Right lung (tissue), 5 donors: ENCODE measurements around the gene SOX13. TPM values are rescaled to one million over a fixed set of nuclear protein-coding genes. Genes with fewer than 3 reads are reported as not detected.

Experiments used
- DNase-seq, 2 donors: peaks; one replicate each; pipeline ENCODE4 v3.0.0-alpha.2; 2013
- polyA plus RNA-seq, 5 donors: library from polyadenylated mRNA; unstranded; fragments of 120-200 nt; gene quantifications; one replicate each; pipeline versions ENCODE4 v1.2.1 to v1.2.3, GENCODE V29; 2013; ENCODE audit warnings: inconsistent platforms in 1 of 5, low replicate concordance in 1 of 5; ENCODE audit not compliant: insufficient read length in 5 of 5, insufficient read depth in 1 of 5

The SOX13 gene
- polyA plus RNA-seq, 5 donors = 41.0 to 58.0 (median 51.8) TPM

DNA sequence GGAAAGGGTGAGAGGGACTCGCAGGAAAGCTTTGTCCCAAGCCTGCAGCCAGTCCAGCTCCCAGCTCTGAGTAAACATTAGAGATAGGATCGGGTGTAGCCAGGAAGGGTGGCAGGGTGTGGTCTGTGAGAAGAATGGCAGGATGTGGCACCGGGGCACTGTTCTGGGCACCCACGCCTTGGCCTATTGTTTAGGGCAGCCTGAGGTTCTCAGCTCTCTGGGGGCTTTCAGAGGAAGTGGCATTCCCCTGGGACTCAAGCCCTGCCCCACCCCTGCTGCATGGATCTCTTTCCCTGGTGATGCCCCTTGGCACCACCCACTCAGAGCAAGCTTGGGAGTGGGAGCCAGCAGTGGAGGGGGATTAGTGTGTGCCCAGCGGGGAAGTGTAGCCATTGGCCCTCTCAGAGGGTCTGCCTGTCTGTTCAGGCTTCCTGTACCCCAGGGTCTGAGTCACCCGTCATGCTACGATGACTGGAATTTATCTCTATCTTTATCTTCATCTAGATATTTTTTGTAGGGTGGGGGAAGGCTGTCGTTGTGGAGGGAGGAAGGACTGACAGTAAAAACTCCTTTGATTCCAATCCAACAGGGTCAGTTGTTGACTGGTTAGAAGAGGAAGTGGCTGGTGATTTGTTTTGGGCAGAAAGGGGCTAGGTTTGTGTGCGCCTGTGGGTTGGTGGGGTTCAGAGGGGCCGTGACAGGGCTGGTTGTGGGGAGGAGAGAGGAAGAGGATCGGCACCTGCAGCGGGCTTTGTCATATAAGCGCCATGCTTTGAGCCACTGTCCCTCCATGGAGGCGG is 31.6 kb downstream of the SOX13 start:
- no peak for DNase-seq

DNA sequence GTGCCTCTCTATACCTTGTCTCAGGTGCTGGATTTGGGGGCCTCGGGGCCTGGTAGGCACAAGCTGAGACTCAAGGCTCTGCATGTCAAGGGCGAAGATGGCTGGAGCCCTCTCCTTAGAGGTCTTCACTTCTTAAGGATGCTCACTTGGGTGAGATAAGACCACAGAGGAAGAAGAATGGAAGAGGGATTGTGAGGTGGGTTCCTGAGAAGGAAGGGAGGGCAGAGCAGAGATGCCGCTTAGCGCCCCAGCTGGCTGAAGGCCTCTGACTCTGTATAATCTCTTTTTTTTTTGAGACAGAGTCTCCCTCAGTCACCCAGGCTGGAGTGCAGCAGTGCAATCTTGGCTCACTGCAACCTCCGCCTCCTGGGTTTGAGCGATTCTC is 32.2 kb downstream of the SOX13 start:
- DNase-seq = no peak

DNA sequence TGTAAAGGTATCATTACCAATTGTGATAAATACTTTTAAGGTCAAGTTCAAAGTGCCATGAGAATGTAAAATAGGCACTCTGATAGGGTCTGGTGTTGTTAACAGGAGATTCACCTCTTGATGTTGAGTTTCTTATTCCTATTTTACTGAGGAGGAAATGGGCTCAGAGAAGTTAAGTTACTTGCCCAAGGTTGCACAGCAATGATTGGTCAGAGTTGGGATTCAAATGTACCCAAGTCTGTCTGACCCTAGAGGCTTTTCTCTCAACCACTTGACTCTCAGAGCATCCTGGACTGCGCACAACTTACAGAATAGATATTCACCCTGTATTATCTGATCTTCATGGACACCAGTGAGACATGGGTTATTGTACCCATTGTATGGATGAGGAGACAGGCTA is 33.9 kb downstream of the SOX13 start:
- no peak for DNase-seq

DNA sequence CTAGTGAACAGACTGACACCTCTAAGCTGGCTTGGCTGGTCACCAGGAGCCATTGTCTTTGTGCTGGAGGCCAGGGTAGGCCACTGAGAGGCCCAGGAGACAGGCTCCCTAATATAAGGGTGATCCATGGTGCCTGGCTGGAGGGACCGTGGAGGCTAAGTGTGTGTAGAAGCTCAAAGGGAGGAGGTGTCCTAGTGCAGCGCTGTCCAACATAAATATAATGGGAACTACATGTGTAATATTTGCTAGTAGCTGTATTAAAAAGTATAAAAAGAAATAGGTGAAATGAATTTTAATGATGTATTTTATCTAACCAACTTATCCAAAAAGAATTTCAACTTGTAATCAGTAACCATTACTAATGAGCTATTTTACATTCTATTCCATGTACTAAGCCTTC is 35.0 kb downstream of the SOX13 start:
- DNase-seq = no peak

DNA sequence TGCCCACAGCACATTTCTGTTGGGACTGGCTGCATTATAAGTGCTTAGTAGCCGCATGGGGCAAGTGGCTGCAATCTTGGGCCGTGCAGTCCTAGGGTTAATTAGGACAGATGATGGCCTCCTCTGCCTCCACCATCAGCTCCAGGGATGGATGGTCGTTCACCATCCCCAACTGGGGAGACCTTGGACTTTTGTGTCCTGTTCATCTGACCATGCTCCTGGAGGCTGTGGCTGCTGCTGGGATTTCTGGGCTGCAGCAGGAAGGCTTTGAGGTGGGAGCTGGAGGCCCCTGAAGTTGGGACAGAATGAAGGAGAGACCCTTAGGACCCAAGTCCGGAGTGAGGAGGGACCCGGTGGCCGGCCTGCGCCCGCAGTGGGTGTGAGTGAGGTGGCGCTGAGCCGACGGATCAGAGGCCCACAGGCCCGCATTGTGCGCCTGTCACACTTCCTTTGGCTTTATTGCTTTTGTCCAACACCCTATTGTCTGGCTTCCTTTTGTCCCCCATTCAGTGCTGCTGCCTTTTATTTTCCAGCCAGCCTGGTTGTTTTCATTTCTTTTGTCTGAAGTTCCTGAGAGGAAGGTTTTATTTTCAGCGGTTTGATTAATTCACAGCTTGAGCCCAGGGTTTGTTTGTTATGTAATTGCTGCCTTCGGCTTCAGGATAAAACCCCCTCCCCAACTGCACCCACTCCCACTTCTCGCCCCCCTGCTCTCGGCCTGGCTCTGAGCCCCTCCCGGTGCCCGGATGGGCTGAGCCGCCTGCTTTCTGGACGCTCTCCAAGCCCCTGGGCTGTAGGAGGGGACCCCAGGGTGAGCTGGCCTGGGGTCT is 35.6 kb downstream of the SOX13 start:
- DNase-seq = no peak

DNA sequence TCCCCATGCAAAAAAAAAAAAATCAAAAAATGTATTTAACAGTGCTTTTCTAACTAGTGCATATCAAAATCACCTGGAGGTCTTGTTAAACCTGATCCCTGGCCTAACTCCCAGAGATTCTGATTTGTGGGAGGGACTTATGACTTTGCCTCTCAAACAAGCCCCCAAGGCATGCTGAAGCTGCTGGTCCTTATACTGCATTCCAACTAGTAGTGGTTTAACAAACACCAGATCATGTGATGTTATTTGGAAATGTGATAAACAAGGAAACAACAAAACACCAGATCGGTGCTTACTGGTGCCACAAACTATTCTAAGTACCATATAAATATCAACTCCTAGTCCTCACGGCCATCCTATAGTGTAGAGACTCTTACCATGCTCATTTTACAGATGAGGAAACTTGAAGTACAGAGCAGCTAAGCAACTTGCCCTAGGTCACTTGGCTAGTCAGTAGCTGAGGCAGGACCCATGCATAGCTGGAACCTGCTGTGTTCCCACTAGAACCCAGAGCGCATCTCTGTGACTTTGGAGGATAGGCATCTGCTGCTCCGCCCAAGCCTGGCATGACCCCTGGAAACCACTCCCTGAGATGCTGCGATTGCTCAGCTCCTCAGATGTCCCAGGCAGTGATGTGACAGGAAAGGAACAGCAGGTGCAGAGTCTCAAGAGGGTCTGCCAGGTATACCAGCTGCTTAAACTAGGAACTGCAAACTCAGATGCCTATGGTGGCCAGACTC is 38.1 kb downstream of the SOX13 start:
- no peak for DNase-seq

DNA sequence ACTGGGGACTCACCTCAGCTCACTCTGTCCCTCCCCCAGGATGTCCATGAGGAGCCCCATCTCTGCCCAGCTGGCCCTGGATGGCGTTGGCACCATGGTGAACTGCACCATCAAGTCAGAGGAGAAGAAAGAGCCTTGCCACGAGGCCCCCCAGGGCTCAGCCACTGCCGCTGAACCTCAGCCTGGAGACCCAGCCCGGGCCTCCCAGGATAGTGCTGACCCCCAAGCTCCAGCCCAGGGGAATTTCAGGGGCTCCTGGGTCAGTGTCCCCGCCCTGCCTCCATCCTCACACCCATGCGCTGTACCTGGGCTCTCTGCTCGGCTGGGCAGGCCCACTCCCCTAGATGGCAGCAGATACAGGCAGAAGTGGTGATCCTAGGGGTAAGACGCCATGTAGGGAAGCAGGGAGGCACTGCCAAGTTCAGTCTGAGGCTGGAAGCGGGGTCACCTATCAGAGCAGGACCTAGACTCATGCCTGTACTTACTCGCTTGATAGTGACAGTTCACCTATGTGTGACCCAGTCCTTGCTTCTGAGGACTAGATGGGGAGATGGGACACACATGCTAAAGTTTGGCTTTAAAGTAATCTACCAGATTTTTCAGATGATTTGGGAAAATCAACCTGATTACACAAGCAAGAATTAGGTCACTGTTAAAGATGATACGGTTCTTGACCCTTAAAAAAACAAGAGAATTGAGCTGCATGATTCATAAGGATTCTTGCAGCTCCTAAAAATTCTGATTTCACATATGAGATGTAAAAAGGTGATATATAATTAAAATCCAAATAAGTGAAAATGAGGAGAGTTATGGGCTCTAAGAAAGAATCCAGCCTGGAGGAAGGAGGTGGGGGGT is 40.2 kb downstream of the SOX13 start:
- no peak for DNase-seq

DNA sequence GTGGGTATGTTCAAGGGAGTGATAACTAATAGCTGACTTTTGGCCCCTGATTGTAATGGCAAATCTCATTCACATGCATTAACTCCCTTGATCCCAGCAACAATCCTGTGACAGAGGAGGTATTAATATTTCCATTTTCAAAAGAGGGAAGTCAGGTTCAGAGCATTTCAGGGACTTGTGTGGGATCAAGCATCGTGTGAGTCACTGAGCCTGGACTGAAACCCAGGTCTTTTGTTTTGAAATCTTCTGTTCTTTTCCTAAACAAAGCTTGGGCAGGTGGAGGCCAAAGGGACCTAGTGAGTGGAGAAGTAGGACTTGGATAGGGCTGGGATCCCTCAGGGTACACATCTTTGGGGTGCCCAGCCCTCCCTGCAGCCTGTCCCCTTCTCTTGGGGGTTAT is 41.0 kb downstream of the SOX13 start:
- no peak for DNase-seq

DNA sequence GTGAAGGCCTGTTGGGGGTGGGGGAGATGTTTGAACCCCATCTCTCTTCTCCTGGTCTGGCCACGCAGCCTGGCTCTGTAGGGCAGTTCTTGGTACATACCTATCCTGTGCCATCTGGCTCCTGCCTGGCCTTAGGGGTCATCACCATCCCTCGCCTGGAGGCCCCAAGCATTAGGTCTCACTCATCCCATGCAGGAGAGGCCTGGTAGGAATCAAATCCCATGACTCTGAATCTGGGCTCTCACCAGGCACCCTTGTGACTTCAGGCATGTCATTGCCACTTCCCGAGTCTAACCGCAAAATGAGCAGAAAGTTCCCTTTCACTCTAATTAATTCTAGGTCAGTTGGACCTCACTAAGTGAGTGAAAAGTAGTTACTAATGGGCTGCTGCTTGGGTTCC is 41.7 kb downstream of the SOX13 start:
- DNase-seq = no peak

DNA sequence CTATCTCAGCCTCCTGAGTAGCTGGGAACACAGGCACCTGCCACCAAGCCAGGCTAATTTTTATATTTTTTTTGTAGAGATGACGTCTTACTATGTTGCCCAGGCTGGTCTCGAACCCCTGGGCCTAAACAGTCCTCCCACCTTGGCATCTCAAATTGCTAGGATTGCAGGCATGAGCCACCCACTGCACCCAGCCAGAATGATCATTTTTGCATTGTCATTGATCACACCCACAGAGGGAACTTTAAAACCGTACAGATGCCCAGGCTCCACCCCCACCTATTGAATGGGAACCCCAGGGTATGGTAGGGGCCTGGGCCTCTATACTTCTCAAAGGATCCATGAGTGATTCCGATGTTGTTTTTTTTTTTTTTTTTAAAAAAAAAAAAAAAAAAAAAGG is 42.2 kb downstream of the SOX13 start:
- DNase-seq = no peak

DNA sequence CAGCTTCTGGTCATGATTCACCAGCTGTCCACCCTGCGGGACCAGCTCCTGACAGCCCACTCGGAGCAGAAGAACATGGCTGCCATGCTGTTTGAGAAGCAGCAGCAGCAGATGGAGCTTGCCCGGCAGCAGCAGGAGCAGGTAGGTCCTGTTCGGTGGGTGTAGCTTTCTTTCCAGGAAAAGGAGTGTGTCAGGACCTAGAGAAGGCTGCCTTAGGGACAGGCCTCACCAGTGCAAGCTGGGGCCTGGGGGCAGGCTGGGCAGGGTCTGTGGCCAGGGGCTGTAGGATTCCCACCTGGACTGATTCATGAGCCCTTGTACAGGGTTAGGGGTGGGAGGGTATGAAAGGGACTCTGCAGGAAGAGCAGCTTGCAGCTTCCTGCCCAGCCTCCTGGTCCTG is 43.6 kb downstream of the SOX13 start:
- no peak for DNase-seq

DNA sequence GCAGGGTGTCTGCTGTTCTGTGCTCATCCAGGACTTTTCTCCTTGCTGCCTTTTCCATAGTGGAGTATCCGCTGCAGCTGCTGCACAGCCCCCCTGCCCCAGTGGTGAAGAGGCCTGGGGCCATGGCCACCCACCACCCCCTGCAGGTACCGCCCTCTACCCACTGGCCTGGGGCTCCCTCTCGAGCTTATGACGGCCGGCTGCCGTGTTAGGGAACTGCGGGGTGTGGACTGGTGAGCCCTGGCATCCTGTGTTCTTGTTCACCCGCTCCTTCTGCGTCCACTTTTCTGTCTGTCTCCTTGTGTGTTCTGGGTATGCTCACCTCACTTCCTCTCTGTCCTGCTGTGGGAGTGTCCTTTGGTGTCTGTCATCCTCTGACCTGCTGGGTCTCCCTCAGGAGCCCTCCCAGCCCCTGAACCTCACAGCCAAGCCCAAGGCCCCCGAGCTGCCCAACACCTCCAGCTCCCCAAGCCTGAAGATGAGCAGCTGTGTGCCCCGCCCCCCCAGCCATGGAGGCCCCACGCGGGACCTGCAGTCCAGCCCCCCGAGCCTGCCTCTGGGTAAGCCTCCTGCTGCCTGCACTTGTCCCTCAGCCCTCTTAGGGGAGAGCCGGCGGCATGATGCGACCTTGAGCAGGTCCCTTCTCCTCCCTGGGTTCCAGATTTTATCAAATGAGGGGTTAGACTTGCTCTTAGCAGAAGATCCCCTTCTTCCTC is 49.1 kb downstream of the SOX13 start:
- DNase-seq = no peak

DNA sequence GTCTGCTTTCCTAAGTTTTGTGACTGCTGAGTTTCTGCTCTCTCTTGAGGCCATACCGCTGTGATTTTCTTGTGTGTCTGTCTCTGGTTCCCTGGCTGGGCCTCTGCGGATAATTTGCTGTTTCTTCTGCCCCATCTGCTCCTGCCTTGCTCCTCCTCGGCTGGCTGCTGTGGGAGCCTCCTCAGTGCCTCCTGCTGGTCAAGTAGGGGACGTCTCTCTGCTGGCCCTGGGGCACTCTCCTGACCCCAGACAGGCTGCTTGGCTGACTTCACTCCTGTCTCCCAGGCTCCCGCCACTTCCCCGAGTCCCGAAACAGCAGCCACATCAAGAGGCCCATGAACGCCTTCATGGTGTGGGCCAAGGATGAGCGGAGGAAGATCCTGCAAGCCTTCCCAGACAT is 50.5 kb downstream of the SOX13 start:
- no peak for DNase-seq

DNA sequence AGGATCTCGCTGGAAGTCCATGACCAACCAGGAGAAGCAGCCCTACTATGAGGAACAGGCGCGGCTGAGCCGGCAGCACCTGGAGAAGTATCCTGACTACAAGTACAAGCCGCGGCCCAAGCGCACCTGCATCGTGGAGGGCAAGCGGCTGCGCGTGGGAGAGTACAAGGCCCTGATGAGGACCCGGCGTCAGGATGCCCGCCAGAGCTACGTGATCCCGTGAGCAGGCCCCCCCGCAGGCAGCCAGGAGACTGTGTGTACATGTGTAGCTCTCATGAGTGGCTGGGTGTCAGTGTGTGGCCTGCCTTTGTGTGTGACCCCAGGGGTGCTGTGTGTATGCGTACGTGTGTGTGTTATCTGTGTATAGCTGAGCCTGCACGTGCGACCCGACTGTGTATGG is 51.7 kb downstream of the SOX13 start:
- no peak for DNase-seq

DNA sequence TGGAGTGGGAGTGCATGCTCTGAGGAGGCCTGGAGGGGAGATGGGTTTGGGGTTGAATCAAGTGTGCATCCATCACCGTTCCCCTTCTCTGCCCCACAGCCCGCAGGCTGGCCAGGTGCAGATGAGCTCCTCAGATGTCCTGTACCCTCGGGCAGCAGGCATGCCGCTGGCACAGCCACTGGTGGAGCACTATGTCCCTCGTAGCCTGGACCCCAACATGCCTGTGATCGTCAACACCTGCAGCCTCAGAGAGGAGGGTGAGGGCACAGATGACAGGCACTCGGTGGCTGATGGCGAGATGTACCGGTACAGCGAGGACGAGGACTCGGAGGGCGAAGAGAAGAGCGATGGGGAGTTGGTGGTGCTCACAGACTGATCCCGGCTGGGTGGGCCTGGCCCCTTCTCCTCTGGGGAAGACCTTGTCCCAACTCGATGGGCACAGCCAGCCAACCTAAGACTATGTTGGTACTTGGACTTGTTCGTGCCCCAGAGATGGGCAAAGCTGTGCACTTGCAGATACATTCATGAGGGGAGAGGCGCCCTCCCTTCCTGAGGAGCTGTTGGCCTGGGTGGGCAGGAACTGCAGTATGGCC is 52.9 kb downstream of the SOX13 start:
- DNase-seq = no peak

DNA sequence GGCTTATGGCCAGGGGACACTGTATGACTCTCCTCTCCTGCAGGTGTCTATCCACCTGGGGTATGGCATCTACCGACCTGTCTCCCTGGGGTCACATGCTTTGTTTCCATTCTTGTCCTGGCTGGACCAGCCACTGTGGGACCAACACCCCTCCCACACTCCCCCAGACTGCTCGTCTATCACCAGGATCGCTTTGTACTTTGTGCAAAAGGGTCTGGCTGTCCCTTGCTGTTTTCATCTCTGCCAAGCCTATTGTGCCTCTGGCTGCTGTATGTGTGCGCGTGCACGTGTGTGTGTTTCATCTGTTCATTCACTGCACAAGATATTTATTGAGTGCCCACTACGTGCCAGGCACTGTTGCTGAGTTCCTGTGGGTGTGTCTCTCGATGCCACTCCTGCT is 53.5 kb downstream of the SOX13 start:
- no peak for DNase-seq

DNA sequence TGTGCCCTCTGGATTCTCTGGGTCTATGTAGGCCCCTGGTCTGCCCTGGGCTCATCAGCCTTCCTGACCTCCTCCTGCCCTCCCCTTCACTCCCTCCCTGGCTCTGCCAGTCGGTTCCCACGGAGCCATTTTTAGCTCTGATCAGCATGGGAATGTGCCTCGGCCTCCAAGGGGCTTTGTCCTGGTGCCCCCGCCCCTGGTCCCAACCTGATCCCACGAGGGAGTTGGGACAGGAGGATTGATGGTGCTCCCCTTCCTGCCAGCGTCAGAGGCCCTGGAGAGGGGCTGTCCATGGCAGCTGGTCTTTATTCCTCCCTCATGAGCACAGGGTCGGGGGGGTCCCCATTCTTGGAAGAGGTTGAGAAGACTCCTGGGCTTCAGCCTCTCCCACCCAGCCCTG is 54.0 kb downstream of the SOX13 start:
- no peak for DNase-seq

DNA sequence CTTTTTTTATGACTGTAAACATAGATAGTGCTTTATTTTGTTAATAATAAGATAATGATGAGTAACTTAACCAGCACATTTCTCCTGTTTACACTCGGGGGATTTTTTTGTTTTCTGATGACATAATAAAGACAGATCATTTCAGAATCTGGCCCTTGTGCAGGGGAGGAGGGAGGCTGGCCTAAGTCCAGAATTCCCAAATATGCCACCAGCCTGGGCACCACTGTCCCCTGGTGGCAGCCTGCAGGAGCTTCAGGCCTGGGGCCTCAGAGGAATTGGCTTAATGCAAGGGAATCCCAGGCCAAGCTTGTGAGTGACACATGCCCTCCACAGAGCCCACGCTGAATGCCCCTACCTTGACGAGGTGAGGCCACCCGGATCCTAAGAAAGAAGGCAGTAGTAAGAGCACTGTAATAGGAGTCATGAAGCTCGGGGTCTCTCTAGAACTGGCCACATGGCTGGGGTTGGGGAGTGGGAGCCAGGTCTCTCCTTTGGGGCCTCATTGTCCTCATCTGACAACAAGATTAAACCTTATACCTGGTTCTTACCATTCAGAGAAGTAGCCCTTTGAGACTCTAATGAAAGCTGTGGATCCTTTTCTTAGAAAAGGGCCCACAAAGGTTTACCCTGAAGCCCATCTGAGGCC is 54.8 kb downstream of the SOX13 start:
- DNase-seq = peak; percentile 70

DNA sequence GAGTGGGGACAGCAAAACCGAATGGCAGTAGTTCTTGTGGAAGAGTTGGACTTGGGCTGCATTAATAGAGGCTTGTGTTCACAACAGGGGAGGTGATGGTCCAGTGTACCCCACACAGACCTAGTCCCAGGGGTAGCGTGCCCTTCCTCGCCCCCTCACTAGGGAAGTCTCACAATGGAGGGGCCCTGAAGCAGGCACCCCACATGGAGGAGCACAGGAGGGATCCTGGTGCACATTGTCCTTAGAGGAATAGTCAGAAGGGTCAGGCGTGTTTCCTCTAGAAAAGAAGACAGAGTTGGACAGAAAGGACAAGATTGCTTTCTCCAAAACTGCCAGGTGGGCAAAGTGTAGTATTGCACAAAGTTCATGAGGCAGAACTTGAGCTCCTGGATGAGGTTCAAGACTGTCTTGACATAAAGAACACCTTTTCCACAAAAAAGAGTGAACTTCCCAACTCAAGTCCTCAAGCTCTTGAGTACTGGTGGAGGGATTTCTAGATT is 55.6 kb downstream of the SOX13 start:
- DNase-seq = no peak
